RCC 7860 (cell line): ENCODE results near the gene PEX14.
A peak's percentile ranks its signal among the peaks of the same experiment; 100 is the strongest.
"Not testable (repeated sequence)": the region's sequence is repeated elsewhere in the genome, so short reads cannot be mapped to it uniquely, and the experiment has no call there.

Experiments used
- DNase-seq: peaks from one replicate; pipeline ENCODE4 v3.0.0-alpha.2; 2015; ENCODE audit warnings: low spot score
- FAIRE-seq: peaks from 2 replicates; lab custom pipeline; 2012; peaks lifted over from hg19 to GRCh38; lab: Jason Lieb, UNC

Gene PEX14

GRCh38 chr1:10490286-10490970 lies 15.7 kb downstream of the PEX14 start:
- DNase-seq: no peak
- FAIRE-seq: peak; percentile 35

- DNase-seq (no peak), FAIRE-seq (no peak)
These were observed 19.6 kb downstream of the PEX14 start for GRCh38 chr1:10494418-10494753.

- FAIRE-seq (peak; percentile 56), DNase-seq (peak; percentile 63)
These were observed 20.2 kb downstream of the PEX14 start for GRCh38 chr1:10494754-10495474.

- FAIRE-seq (no peak), DNase-seq (no peak)
These were observed 20.7 kb downstream of the PEX14 start for GRCh38 chr1:10495475-10495817.

- FAIRE-seq (peak; percentile 52), DNase-seq (peak; percentile 80)
These were observed 21.2 kb downstream of the PEX14 start for GRCh38 chr1:10495952-10496351.

GRCh38 chr1:10497109-10497508 lies 22.4 kb downstream of the PEX14 start:
- DNase-seq (no peak), FAIRE-seq (no peak)

- DNase-seq (no peak), FAIRE-seq (no peak)
These were observed 23.5 kb downstream of the PEX14 start for GRCh38 chr1:10498231-10498630.

- FAIRE-seq: no peak
These were observed 27.5 kb downstream of the PEX14 start for GRCh38 chr1:10502206-10502605.

GRCh38 chr1:10504249-10504648 lies 29.5 kb downstream of the PEX14 start:
- DNase-seq (no peak), FAIRE-seq (no peak)

More at GRCh38 chr1:10502206-10502605, 27.5 kb downstream of the PEX14 start:
- no peak for DNase-seq

- not testable (repeated sequence) for DNase-seq, FAIRE-seq
These were observed 31.4 kb downstream of the PEX14 start for GRCh38 chr1:10506046-10506676.

GRCh38 chr1:10506677-10507047 lies 31.9 kb downstream of the PEX14 start:
- no peak for FAIRE-seq
- DNase-seq: no peak

GRCh38 chr1:10507111-10507879 lies 32.5 kb downstream of the PEX14 start:
- FAIRE-seq: peak; percentile 78

GRCh38 chr1:10508511-10508951 lies 33.8 kb downstream of the PEX14 start:
- FAIRE-seq: peak; percentile 97
- DNase-seq: peak; percentile 97

More at GRCh38 chr1:10507111-10507879, 32.5 kb downstream of the PEX14 start:
- DNase-seq: peak; percentile 75

GRCh38 chr1:10509809-10510509 lies 35.2 kb downstream of the PEX14 start:
- DNase-seq: no peak
- no peak for FAIRE-seq

- DNase-seq: peak; percentile 96
- peak; percentile 96 for FAIRE-seq
These were observed 36.1 kb downstream of the PEX14 start for GRCh38 chr1:10510520-10511493.

- no peak for FAIRE-seq
- DNase-seq: peak; percentile 41
These were observed 36.7 kb downstream of the PEX14 start for GRCh38 chr1:10511494-10511885.

GRCh38 chr1:10513199-10513598 lies 38.4 kb downstream of the PEX14 start:
- no peak for DNase-seq
- FAIRE-seq: no peak

- FAIRE-seq (peak; percentile 81), DNase-seq (peak; percentile 51)
These were observed 39.9 kb downstream of the PEX14 start for GRCh38 chr1:10514490-10515235.
